Suprapubic skin (tissue), 4 donors: ENCODE measurements around the gene EPS8L1. TPM values are rescaled to one million over a fixed set of nuclear protein-coding genes. Genes with fewer than 3 reads are reported as not detected.

Experiments used
- DNase-seq, 2 donors: peaks; one replicate each; pipeline ENCODE4 v3.0.0-alpha.2; 2019; ENCODE audit warnings: low spot score in 2 of 2
- H3K27ac ChIP-seq: fragments of 200-600 bp; sonication (generic); one replicate; pipeline ENCODE4 v1.5.1; 2019
- H3K27me3 ChIP-seq: fragments of 200-600 bp; sonication (generic); one replicate; pipeline ENCODE4 v1.5.1; 2019
- H3K36me3 ChIP-seq: fragments of 200-600 bp; sonication (generic); one replicate; pipeline ENCODE4 v1.5.1; 2019
- H3K4me1 ChIP-seq: fragments of 200-600 bp; sonication (generic); one replicate; pipeline ENCODE4 v1.5.1; 2019
- H3K4me3 ChIP-seq: fragments of 200-600 bp; sonication (generic); one replicate; pipeline ENCODE4 v1.5.1; 2019; ENCODE audit warnings: mild to moderate bottlenecking
- H3K9me3 ChIP-seq: fragments of 200-600 bp; sonication (generic); one replicate; pipeline ENCODE4 v1.5.1; 2019
- CTCF ChIP-seq, 2 donors: fragments of 200-600 bp in 1 of 2; fragments of 450-650 bp in 1 of 2; sonication (generic) in 1 of 2; IDR thresholded peaks; one replicate each; pipeline ENCODE4 v1.5.1; 2016 to 2019; ENCODE audit warnings: antibody characterized with exemption in 2 of 2, mild to moderate bottlenecking in 1 of 2, moderate library complexity in 1 of 2
- EP300 ChIP-seq: sonication (generic); formaldehyde crosslinking; IDR thresholded peaks from one replicate; pipeline ENCODE4 v1.6.1; 2017; ENCODE audit warnings: antibody characterized with exemption
- POLR2A ChIP-seq, 2 donors: fragments of 450-650 bp; IDR thresholded peaks; one replicate each; pipeline ENCODE4 v1.6.1; 2017; ENCODE audit warnings: antibody characterized with exemption in 2 of 2, mild to moderate bottlenecking in 2 of 2, moderate library complexity in 2 of 2
- POLR2AphosphoS5 ChIP-seq, 3 donors: sonication (generic); formaldehyde crosslinking; IDR thresholded peaks; one replicate each; pipeline ENCODE4 v1.6.1; 2017; ENCODE audit warnings: antibody characterized with exemption in 3 of 3
- WGBS: methylation state at CpG from one replicate; pipeline ENCODE4 v1.1.5; 2018; 5-methylcytosine and 5-hydroxymethylcytosine counted together
- total RNA-seq, 4 donors: library from RNA; depleted of rRNA; stranded (reverse); fragments of >200 nt; gene quantifications; one replicate each; pipeline ENCODE4 v1.1.0, GENCODE V29; 2016

The EPS8L1 gene
- total RNA-seq, 4 donors from 2014 or later: 243 to 384 (median 304) TPM

- Histone ChIP-seq H3K4me1 (peaks cover 41% of the 10 kb centered on the region), H3K27me3 (peaks cover 77% of the 10 kb centered on the region), H3K4me3 (peak overlapping the region; percentile 65), H3K27ac (no peak overlapping the region), H3K9me3 (no peaks in the 10 kb centered on the region), H3K36me3 (no peaks in the 10 kb centered on the region)
- TF ChIP-seq EP300 (no peak), CTCF (IDR thresholded peaks at IDR 0.05) (no peak), POLR2AphosphoS5 (IDR thresholded peaks at IDR 0.05) (no peak), POLR2A (IDR thresholded peaks at IDR 0.05) (no peak)
- 11% methylated on average over 23 of the region's 64 CpGs for WGBS
- DNase-seq: peak in 1 of 2 donors; percentile 71
Measured at GRCh38 chr19:55082020-55082851, 6.6 kb downstream of the EPS8L1 start.

GRCh38 chr19:55083004-55083850, 7.6 kb downstream of the EPS8L1 start:
- DNase-seq: peak in 1 of 2 donors; percentile 64
- Histone ChIP-seq H3K9me3 (no peaks in the 10 kb centered on the region), H3K4me1 (peaks cover 51% of the 10 kb centered on the region), H3K27ac (no peak overlapping the region), H3K27me3 (peaks cover 73% of the 10 kb centered on the region), H3K4me3 (no peak overlapping the region), H3K36me3 (no peaks in the 10 kb centered on the region)
- TF ChIP-seq CTCF (IDR thresholded peaks at IDR 0.05) (no peak), POLR2AphosphoS5 (IDR thresholded peaks at IDR 0.05) (no peak), POLR2A (IDR thresholded peaks at IDR 0.05) (no peak), EP300 (no peak)
- WGBS: 48% methylated on average over 39 of the region's 42 CpGs

- Histone ChIP-seq H3K27me3 (peaks cover 67% of the 10 kb centered on the region), H3K9me3 (no peaks in the 10 kb centered on the region), H3K4me3 (no peak overlapping the region), H3K36me3 (no peaks in the 10 kb centered on the region), H3K4me1 (peaks cover 56% of the 10 kb centered on the region), H3K27ac (no peak overlapping the region)
- DNase-seq: no peak
- no peak for TF ChIP-seq POLR2A (IDR thresholded peaks at IDR 0.05)
- TF ChIP-seq POLR2AphosphoS5 (IDR thresholded peaks at IDR 0.05): no peak
- TF ChIP-seq EP300: no peak
- no peak for TF ChIP-seq CTCF (IDR thresholded peaks at IDR 0.05)
- WGBS: 83% methylated on average over 10 of the region's 10 CpGs
Measured at GRCh38 chr19:55084416-55084815, 8.7 kb downstream of the EPS8L1 start.

GRCh38 chr19:55085923-55086715, 10.4 kb downstream of the EPS8L1 start:
- TF ChIP-seq EP300 (no peak), POLR2AphosphoS5 (IDR thresholded peaks at IDR 0.05) (no peak), POLR2A (IDR thresholded peaks at IDR 0.05) (no peak), CTCF (IDR thresholded peaks at IDR 0.05) (no peak)
- Histone ChIP-seq H3K27ac (no peak overlapping the region), H3K9me3 (no peaks in the 10 kb centered on the region), H3K27me3 (peaks cover 50% of the 10 kb centered on the region), H3K36me3 (peaks cover 9% of the 10 kb centered on the region), H3K4me1 (peaks cover 44% of the 10 kb centered on the region), H3K4me3 (peak overlapping the region; percentile 51)
- peak in 1 of 2 donors; percentile 66 for DNase-seq
- WGBS: 34% methylated on average over 19 of the region's 35 CpGs
